Breast epithelium (tissue), 3 donors: Measurements from ENCODE around the gene THY1.

Source experiments
- CTCF ChIP-seq, 3 donors: fragments of 450-650 bp; IDR thresholded peaks; one replicate each; pipeline ENCODE4 v1.5.1; 2016 to 2017; ENCODE audit warnings: antibody characterized with exemption in 3 of 3, mild to moderate bottlenecking in 3 of 3, moderate library complexity in 3 of 3
- POLR2A ChIP-seq: fragments of 450-650 bp; IDR thresholded peaks from one replicate; pipeline ENCODE4 v1.6.1; 2016; ENCODE audit warnings: antibody characterized with exemption, mild to moderate bottlenecking, moderate library complexity

GRCh38 chr11:119414734-119415133 is 8.2 kb downstream of the THY1 start:
- no peak for TF ChIP-seq CTCF (IDR thresholded peaks at IDR 0.05)
- TF ChIP-seq POLR2A = no peak
